Effector memory CD8-positive, alpha-beta T cell (primary cell): ENCODE data around the gene VPS37D.
"Not testable (repeated sequence)": the region's sequence is repeated elsewhere in the genome, so short reads cannot be mapped to it uniquely, and the experiment has no call there.

Experiments used
- ATAC-seq: fragments of 150-1000 bp; cut with Tn5 transposase; replicated peaks from 2 replicates; pipeline ENCODE4 v1.10.0; 2021; ENCODE audit warnings: mild to moderate bottlenecking, moderate library complexity
- DNase-seq, 3 experiments: peaks; one replicate each; pipeline ENCODE4 v3.0.0; 2021
- H3K27ac Mint-ChIP-seq, 2 donors: one replicate each; pipeline ENCODE4 v1.8.0; 2022; ENCODE audit warnings: mild to moderate bottlenecking in 2 of 2, mixed read lengths in 2 of 2, moderate library complexity in 2 of 2
- H3K27me3 Mint-ChIP-seq, 2 donors: one replicate each; pipeline ENCODE4 v1.8.0; 2022; ENCODE audit warnings: mixed read lengths in 2 of 2
- H3K36me3 Mint-ChIP-seq: one replicate; pipeline ENCODE4 v1.8.0; 2022; ENCODE audit warnings: mild to moderate bottlenecking, moderate library complexity, mixed read lengths; ENCODE audit not compliant: insufficient read depth
- H3K4me1 Mint-ChIP-seq, 2 donors: one replicate each; pipeline ENCODE4 v1.8.0; 2022; ENCODE audit warnings: low read depth in 2 of 2, mixed read lengths in 2 of 2
- H3K4me3 Mint-ChIP-seq, 2 donors: one replicate each; pipeline ENCODE4 v1.8.0; 2022; ENCODE audit warnings: mild to moderate bottlenecking in 2 of 2, mixed read lengths in 2 of 2, moderate library complexity in 2 of 2
- H3K9me3 Mint-ChIP-seq, 2 donors: one replicate each; pipeline ENCODE4 v1.8.0; 2022; ENCODE audit warnings: mixed read lengths in 2 of 2

Gene VPS37D

DNA sequence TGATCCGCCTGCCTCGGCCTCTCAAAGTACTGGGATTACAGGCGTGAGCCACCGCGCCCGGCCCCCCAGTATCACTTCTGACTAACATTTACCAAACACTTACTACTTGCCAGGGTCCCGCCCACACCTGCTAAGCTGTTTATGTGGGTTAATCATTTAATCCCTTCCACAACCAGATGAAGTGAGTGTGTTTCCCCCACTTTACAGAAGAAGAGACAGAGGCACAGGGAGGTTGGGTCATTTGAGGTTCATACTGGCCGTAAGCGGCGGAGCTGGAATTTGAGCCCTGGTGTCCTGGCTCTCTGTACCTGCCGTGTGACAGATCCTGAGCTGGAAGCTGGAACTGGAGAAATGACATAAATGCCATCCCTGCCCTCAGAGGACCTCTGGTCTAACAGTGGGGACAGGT, 15.1 kb upstream of the VPS37D start:
- peaks cover 55 to 67% of the 10 kb centered on the region in 2 donors for H3K27me3 Mint-ChIP-seq
- ATAC-seq, result no peak
- no peak overlapping the region for H3K27ac Mint-ChIP-seq

DNA sequence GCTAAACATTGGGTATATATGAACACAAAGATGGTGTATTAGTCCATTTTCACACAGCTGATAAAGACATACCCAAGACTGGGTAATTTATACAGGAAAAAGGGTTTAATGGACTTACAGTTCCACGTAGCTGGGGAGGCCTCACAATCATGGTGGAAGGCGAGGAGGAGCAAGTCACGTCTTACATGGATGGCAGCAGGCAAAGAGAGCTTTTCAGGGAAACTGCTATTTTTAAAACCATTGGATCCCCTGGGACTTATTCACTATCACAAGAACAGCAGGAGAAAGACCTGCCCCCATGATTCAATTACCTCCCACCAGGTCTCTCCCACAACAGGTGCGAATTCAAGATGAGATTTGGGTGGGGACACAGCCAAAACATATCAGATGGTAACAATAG, 12.3 kb upstream of the VPS37D start:
- peaks cover 45 to 48% of the 10 kb centered on the region in 2 donors for H3K27me3 Mint-ChIP-seq
- not testable (repeated sequence) for DNase-seq, H3K9me3 Mint-ChIP-seq, ATAC-seq, H3K36me3 Mint-ChIP-seq, H3K4me3 Mint-ChIP-seq, H3K27ac Mint-ChIP-seq, H3K4me1 Mint-ChIP-seq

More for the DNA sequence above, 15.1 kb upstream of the VPS37D start:
- H3K4me1 Mint-ChIP-seq, result peaks cover 6 to 18% of the 10 kb centered on the region in 2 donors
- H3K36me3 Mint-ChIP-seq, result peaks cover 15% of the 10 kb centered on the region
- no peaks in the 10 kb centered on the region for H3K9me3 Mint-ChIP-seq
- no peak overlapping the region for H3K4me3 Mint-ChIP-seq
- no peak for DNase-seq

DNA sequence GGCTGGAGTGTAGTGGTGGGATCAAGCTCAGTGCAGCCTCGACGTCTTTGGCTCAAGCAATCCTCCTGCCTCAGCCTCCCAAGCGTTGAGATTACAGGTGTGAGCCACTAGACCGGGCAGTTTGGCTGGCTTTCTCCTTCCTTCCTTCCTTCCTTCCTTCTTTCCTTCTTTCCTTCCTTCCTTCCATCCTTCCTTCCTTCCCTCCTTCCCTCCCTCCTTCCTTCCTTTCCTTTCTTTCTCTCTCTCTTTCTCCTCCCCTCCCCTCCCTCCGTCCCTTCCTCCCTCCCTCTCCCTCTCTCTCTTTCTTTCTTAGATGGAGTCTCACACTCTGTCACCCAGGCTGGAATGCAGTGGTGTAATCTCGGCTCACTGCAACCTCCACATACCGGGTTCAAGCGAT, 7.6 kb upstream of the VPS37D start:
- no peak for ATAC-seq
- H3K27me3 Mint-ChIP-seq, result peaks cover 52 to 53% of the 10 kb centered on the region in 2 donors
- no peak overlapping the region for H3K4me3 Mint-ChIP-seq
- H3K9me3 Mint-ChIP-seq, result peaks cover 0 to 5% of the 10 kb centered on the region in 2 donors
- H3K4me1 Mint-ChIP-seq, result no peaks in the 10 kb centered on the region
- DNase-seq, result no peak
- no peak overlapping the region for H3K27ac Mint-ChIP-seq
- H3K36me3 Mint-ChIP-seq, result no peaks in the 10 kb centered on the region

DNA sequence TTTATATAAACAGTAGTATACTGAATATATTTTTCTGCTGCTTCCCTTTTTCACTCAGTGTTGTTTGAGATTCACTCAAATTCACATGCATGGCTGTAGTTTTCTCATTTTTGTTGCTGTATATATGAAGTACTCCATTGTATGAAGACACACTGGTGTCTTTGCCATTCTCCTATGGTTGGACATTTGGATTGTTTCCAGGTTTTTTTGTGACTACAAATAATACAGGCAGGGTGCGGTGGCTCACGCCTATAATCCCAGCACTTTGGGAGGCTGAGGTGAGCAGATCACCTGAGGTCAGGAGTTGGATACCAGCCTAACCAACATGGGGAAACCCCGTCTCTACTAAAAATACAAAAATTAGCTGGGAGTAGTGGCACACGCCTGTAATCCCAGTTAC, 7.0 kb upstream of the VPS37D start:
- H3K4me3 Mint-ChIP-seq, ATAC-seq, H3K9me3 Mint-ChIP-seq, DNase-seq, H3K36me3 Mint-ChIP-seq, H3K27ac Mint-ChIP-seq, H3K4me1 Mint-ChIP-seq: not testable (repeated sequence)
- peaks cover 47 to 53% of the 10 kb centered on the region in 2 donors for H3K27me3 Mint-ChIP-seq

DNA sequence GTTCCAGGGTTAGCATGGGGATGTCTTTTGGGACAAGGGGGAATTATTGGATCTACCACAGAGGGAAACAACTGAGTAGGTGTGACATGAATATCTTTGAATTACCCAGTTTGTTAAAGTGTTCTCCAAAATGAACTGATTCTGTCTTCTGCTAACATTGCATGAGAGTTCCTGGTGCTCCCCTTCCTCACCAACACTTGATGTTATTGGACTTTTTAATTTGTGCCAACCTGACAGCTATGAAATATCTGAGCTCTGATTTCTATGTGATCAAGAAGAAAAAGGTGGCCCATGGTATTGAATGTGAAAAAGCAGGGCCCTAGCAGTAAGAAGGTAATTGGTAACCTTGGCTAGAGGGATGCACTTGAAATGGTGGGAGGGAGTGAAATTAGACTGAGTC, 4.6 kb upstream of the VPS37D start:
- Mint-ChIP-seq H3K9me3 (peaks cover 0 to 5% of the 10 kb centered on the region in 2 donors), H3K27me3 (peaks cover 47 to 61% of the 10 kb centered on the region in 2 donors), H3K4me3 (no peak overlapping the region), H3K27ac (no peak overlapping the region), H3K36me3 (peaks cover 3% of the 10 kb centered on the region), H3K4me1 (peaks cover 0 to 2% of the 10 kb centered on the region in 2 donors)
- ATAC-seq (no peak), DNase-seq (no peak)

DNA sequence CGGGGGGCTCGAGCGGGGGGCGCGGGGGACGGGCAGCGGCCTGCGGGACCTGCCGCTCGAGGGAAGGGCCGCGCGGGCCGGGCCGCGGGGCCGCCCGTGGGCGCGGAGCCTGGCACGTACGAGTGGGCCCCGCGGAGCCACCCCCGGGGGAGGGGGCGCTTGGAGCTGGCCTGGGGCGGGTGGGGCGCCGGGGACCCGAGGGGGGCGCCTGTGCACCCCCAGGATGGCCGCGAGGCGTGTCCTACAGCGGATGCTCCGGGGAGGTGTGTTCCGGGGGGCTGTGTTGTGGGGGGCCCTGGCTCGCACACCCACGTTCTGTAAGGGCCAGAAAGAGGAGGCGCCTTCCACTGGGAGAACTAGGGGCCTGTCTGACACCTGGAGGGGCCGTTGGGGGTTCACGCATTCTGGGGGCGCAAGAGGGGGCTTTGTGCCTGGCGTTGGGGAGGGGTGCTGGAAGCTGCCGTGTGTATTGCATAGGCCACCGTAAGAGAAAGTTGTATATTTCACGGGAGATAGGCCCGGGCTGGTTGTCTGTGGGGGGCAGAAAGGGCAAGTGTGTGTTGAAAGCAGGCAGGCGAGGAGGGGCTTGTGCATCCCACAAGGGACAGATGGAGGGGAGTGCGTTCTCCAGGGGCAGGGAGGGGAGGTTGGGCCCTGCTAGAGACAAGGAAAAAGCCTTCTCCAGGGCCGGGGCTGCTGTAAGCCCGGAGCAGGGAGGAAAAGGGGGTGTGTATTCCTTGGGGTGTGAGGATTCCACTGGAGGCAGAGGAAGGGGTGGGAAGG, 663 bp downstream of the VPS37D start:
- Mint-ChIP-seq H3K36me3 (peaks cover 3% of the 10 kb centered on the region), H3K4me1 (peaks cover 6 to 7% of the 10 kb centered on the region in 2 donors), H3K27me3 (peaks cover 15 to 58% of the 10 kb centered on the region in 2 donors), H3K4me3 (peak overlapping the region; percentile 65 to 84), H3K9me3 (peaks cover 0 to under 1% of the 10 kb centered on the region in 2 donors), H3K27ac (no peak overlapping the region)
- ATAC-seq, result no peak
- DNase-seq, result no peak

DNA sequence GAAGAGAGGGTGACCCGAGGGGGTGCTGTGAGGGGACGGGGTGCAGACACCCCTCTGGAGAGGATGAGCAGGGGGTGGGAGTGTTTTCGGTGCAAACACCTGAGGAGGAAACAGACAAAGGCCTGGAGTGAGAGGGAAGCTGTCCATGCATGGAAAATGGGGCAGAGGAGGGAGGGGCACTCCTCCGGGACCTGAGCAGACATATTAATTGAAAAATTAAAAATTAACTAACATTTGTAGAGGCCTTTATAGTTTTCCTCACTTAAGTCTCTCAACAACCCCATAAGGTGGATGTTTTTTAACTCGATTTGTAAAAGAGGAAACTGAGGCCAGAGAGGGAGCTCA, 1.2 kb downstream of the VPS37D start:
- H3K27ac Mint-ChIP-seq, result no peak overlapping the region
- peaks cover 3% of the 10 kb centered on the region for H3K36me3 Mint-ChIP-seq
- H3K4me3 Mint-ChIP-seq, result peak overlapping the region; percentile 65 to 84
- no peak for DNase-seq
- H3K4me1 Mint-ChIP-seq, result peaks cover 6 to 7% of the 10 kb centered on the region in 2 donors
- H3K9me3 Mint-ChIP-seq, result no peaks in the 10 kb centered on the region
- no peak for ATAC-seq
- H3K27me3 Mint-ChIP-seq, result peaks cover 9 to 53% of the 10 kb centered on the region in 2 donors

DNA sequence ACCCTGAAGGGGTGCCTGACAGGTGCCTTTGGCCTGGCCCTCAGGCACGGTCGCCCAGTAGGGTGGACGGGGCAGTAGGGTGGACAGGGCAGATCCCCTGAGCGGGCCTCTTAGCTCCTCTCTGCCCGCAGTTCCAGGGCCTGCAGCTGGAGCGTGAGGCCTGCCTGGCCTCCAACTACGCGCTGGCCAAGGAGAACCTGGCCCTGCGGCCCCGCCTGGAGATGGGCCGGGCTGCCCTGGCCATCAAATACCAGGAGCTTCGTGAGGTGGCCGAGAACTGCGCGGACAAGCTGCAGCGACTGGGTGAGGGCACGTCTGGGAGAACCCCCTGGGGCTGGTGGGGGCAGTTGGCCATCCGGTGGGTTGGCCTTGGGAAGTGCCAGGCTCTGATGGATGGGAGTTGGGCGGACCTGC, 1.7 kb downstream of the VPS37D start:
- Mint-ChIP-seq H3K4me3 (no peak overlapping the region), H3K36me3 (peaks cover 3% of the 10 kb centered on the region), H3K27ac (no peak overlapping the region), H3K9me3 (no peaks in the 10 kb centered on the region), H3K4me1 (peaks cover 6 to 7% of the 10 kb centered on the region in 2 donors), H3K27me3 (peaks cover 5 to 48% of the 10 kb centered on the region in 2 donors)
- no peak for DNase-seq
- no peak for ATAC-seq

DNA sequence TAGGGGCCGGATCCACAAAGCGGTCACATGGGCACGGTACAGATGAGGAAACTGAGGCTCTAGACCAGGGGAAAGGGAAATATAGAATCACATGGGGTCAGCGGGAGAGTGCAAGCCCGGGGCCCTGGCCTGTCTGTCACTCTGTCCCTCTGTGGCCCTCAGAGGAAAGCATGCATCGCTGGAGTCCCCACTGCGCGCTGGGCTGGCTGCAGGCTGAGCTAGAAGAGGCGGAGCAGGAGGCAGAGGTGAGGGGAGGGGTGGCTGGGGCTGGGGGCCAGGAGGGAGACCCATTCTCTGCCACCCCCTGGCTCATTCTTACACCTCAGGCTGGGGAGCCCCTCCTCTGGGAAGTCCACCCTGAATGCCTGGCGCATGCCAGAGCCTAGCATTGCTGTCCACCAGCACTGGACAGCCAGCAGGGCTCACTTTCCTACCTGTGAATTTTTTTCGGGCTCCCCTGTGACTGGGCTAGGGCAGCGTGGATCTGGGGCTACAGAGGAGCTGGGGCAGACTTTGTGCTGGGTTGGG, 2.3 kb downstream of the VPS37D start:
- H3K36me3 Mint-ChIP-seq, result peaks cover 3% of the 10 kb centered on the region

DNA sequence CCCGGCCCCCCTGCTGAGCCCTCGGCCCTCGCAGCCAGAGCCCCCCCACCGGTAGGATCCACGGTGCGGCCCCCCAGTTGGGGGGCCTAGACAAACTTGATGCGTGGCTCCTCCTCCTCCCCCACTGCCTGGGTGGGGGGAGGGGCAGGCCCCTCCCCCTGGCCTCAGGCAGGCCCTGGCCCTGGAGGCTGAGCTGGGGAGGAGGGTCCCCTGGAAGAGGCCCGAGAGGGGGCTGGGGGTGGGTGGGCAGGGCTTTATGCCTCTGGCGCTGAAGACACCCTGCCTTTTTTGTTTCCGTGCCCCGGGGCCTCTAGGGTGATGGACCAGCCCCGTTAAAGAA, 3.7 kb downstream of the VPS37D start:
- peaks cover 6 to 7% of the 10 kb centered on the region in 2 donors for H3K4me1 Mint-ChIP-seq
- peaks cover 0 to 28% of the 10 kb centered on the region in 2 donors for H3K27me3 Mint-ChIP-seq
- H3K4me3 Mint-ChIP-seq, result no peak overlapping the region
- H3K27ac Mint-ChIP-seq, result no peak overlapping the region
- DNase-seq (no peak), ATAC-seq (no peak)
- H3K9me3 Mint-ChIP-seq, result no peaks in the 10 kb centered on the region
- peaks cover 3% of the 10 kb centered on the region for H3K36me3 Mint-ChIP-seq

More for the DNA sequence above, 2.3 kb downstream of the VPS37D start:
- Mint-ChIP-seq H3K9me3 (no peaks in the 10 kb centered on the region), H3K4me3 (no peak overlapping the region), H3K27me3 (peaks cover 0 to 42% of the 10 kb centered on the region in 2 donors), H3K4me1 (peaks cover 6 to 7% of the 10 kb centered on the region in 2 donors), H3K27ac (no peak overlapping the region)
- no peak for DNase-seq
- ATAC-seq, result no peak

DNA sequence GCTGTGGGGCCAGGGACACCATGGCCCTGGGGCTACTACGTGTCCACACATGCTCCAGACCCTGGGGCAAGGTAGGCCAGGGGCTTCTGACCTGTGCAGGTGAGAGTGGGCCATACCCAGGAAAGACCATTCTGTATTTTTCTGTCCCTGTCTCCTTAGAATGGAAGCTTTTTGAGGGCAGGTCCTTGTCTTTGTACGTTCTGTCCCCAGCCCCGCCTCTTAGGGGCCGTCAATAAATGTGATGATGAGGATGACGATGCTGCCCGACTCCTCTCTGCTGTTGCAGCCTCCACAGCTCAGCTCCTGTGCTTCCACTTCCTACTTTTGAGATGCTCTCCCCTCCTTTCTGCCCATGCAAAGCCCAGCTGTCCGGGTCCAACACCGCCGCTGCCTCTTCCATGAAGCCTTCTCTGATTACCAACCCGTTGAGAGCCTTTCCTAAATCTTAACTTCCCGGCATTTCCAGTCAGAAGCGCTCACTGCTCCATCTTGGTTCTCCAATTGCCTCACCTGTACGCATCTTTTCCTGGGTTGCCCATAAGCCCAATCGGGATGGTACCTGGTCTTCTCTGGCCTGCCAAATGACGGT, 4.3 kb downstream of the VPS37D start:
- Mint-ChIP-seq H3K27me3 (peaks cover 0 to 26% of the 10 kb centered on the region in 2 donors), H3K9me3 (no peaks in the 10 kb centered on the region), H3K4me1 (peaks cover 6 to 7% of the 10 kb centered on the region in 2 donors), H3K27ac (no peak overlapping the region), H3K36me3 (peaks cover 3% of the 10 kb centered on the region), H3K4me3 (no peak overlapping the region)
- ATAC-seq, result no peak
- DNase-seq, result no peak

DNA sequence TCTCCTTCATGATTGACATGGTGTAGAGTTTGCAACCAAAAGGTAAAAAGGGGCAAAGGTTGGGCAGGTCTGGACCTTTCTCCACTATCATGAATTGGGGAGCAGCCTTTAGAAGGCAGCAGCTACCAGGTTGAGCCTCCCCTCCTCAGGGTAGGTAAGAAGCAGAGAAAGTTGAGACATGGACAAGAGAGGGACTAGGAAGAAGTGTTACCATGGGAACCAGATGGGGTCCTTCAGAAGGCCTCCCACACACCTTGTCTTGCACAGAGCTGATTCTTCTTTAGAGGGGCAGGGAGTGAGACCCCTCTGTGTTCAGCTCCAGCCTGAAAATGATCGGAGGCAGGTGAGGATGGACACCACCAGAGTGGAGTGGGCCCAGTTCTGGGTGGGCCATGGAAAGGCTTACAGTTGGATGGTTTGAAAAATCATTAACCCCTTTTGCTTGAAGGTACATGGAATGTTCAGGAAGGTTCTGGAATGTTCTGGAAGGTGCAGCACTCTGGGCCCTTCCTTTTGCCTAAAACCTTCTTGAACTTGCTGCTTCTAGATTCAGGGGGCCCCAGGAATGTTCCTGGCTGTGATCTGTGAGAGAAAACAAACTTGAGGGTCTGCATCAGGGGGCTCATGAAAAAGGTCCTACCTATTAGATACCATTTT, 7.0 kb downstream of the VPS37D start:
- no peaks in the 10 kb centered on the region for H3K9me3 Mint-ChIP-seq
- ATAC-seq, result no peak
- H3K4me3 Mint-ChIP-seq, result no peak overlapping the region
- no peak overlapping the region for H3K27ac Mint-ChIP-seq
- DNase-seq, result no peak
- no peaks in the 10 kb centered on the region for H3K4me1 Mint-ChIP-seq
- peaks cover 0 to 11% of the 10 kb centered on the region in 2 donors for H3K27me3 Mint-ChIP-seq
- peaks cover 14% of the 10 kb centered on the region for H3K36me3 Mint-ChIP-seq

DNA sequence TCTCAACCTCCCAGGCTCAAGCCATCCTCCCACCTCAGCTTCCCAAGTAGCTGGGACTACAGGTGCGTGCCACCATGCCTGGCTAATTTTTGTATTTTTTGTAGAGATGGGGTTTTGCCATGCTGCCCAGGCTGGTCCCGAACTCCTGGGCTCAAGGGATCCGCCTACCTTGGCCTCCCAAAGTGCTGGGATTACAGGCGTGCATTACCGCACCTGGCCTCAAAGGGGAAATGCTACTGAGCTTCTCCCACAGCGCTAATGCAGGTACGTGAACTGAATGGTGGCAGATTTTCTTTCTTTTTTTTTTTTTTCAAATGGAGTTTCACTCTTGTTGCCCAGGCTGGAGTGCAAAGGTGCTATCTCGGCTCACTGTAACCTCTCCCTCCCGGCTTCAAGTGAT, 8.4 kb downstream of the VPS37D start:
- H3K4me1 Mint-ChIP-seq, DNase-seq, H3K4me3 Mint-ChIP-seq, H3K27ac Mint-ChIP-seq, H3K27me3 Mint-ChIP-seq, H3K9me3 Mint-ChIP-seq, ATAC-seq: not testable (repeated sequence)
- H3K36me3 Mint-ChIP-seq, result peaks cover 21% of the 10 kb centered on the region
